Activated T-cell treated with anti-CD3 and anti-CD28 coated beads, Interleukin-2, amount 50 U/mL, for 4 hours (primary cell): ENCODE results near the gene KCNH1. TPM values are rescaled to one million over a fixed set of nuclear protein-coding genes. Genes with fewer than 3 reads are reported as not detected.

ENCODE experiments used
- ATAC-seq, 2 donors: fragments of 200-7000 bp; cut with Tn5 transposase; one replicate each; pipeline ENCODE4 v1.10.0; 2021
- DNase-seq: peaks from one replicate; pipeline ENCODE4 v3.0.0-alpha.2; 2020
- H3K27me3 Mint-ChIP-seq: one replicate; pipeline ENCODE4 v1.8.0; 2021; ENCODE audit warnings: low read depth, mixed read lengths
- H3K36me3 Mint-ChIP-seq: one replicate; pipeline ENCODE4 v1.8.0; 2022; ENCODE audit warnings: mixed read lengths; ENCODE audit not compliant: insufficient read depth
- H3K4me1 Mint-ChIP-seq: one replicate; pipeline ENCODE4 v1.8.0; 2021; ENCODE audit warnings: low read depth, mixed read lengths
- H3K4me3 Mint-ChIP-seq: one replicate; pipeline ENCODE4 v1.8.0; 2021; ENCODE audit warnings: mild to moderate bottlenecking, moderate library complexity, mixed read lengths
- H3K9me3 Mint-ChIP-seq: one replicate; pipeline ENCODE4 v1.8.0; 2021; ENCODE audit warnings: mixed read lengths
- total RNA-seq, 3 donors: library from RNA; stranded (reverse); gene quantifications; one replicate each; pipeline ENCODE4 v1.2.1, GENCODE V29; 2021

Gene KCNH1
- total RNA-seq, 3 donors from 2014 or later, result not detected

DNA sequence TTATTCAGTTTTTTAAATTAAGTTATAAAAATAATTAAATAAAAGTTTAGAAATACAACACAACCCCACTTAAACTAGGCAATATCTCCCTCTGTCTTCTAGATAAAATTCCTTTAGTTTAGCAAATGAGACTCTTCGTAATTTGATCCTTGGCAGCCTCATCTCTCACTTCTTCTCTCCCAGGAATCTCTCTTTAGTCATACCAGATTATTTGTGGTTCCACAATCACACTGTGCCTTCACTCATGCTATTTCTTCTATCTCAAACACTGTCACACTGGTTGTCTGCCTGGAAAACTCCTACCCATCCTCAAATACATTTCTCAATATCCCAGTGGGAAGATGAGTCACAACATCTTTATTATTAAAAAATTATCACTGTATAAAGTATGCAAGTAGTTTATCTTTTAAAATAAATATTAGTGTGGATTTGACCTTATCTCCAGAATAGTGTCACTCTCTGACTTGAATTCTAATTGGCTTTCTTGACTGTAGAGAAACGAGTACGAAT lies 195.5 kb downstream of the KCNH1 start:
- DNase-seq (no peak), ATAC-seq (no peak)
- no peak overlapping the region for H3K4me3 Mint-ChIP-seq
- H3K9me3 Mint-ChIP-seq, result no peaks in the 10 kb centered on the region
- peaks cover 4% of the 10 kb centered on the region for H3K4me1 Mint-ChIP-seq
- no peaks in the 10 kb centered on the region for H3K27me3 Mint-ChIP-seq
- H3K36me3 Mint-ChIP-seq, result no peaks in the 10 kb centered on the region

DNA sequence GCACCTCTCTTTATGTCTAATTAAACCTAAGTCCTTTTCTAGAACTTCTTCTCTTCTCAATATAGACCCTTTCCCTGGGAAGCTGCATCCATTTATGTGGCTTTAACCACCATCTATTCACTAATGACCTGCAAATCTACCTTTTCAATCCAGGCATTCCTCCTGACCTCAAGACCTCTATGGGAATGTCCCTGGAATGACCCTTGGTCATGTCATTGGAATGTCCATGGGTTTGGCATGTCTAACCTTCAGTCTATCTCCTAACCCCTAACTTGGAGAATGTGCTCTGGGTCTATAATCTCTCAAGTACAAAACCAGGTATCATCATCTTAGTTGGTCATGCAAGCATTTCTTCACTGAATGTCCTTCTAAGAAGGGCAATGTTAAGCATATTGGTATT lies 196.1 kb downstream of the KCNH1 start:
- DNase-seq, result no peak
- Mint-ChIP-seq H3K4me1 (peaks cover 4% of the 10 kb centered on the region), H3K4me3 (no peak overlapping the region), H3K9me3 (no peaks in the 10 kb centered on the region), H3K36me3 (no peaks in the 10 kb centered on the region), H3K27me3 (no peaks in the 10 kb centered on the region)
- ATAC-seq, result no peak

- DNase-seq (no peak), ATAC-seq (no peak)
- Mint-ChIP-seq H3K4me1 (peaks cover 4% of the 10 kb centered on the region), H3K36me3 (no peaks in the 10 kb centered on the region), H3K27me3 (no peaks in the 10 kb centered on the region), H3K4me3 (no peak overlapping the region), H3K9me3 (peaks cover 3% of the 10 kb centered on the region)
Measured at GRCh38 chr1:210935905-210936304, 198.0 kb downstream of the KCNH1 start.

- Mint-ChIP-seq H3K4me3 (no peak overlapping the region), H3K36me3 (no peaks in the 10 kb centered on the region), H3K4me1 (no peaks in the 10 kb centered on the region), H3K27me3 (no peaks in the 10 kb centered on the region), H3K9me3 (peaks cover 9% of the 10 kb centered on the region)
- no peak for ATAC-seq
- no peak for DNase-seq
Measured at GRCh38 chr1:210932104-210932503, 201.8 kb downstream of the KCNH1 start.

- ATAC-seq, result no peak
- Mint-ChIP-seq H3K27me3 (peaks cover 13% of the 10 kb centered on the region), H3K9me3 (peaks cover 16% of the 10 kb centered on the region), H3K36me3 (no peaks in the 10 kb centered on the region), H3K4me1 (no peaks in the 10 kb centered on the region), H3K4me3 (no peak overlapping the region)
- no peak for DNase-seq
Measured at GRCh38 chr1:210922666-210923065, 211.3 kb downstream of the KCNH1 start.

GRCh38 chr1:210920716-210921694 lies 212.9 kb downstream of the KCNH1 start:
- Mint-ChIP-seq H3K27me3 (peaks cover 10% of the 10 kb centered on the region), H3K9me3 (no peaks in the 10 kb centered on the region), H3K36me3 (no peaks in the 10 kb centered on the region), H3K4me1 (no peaks in the 10 kb centered on the region), H3K4me3 (no peak overlapping the region)
- no peak for DNase-seq
- no peak for ATAC-seq

DNA sequence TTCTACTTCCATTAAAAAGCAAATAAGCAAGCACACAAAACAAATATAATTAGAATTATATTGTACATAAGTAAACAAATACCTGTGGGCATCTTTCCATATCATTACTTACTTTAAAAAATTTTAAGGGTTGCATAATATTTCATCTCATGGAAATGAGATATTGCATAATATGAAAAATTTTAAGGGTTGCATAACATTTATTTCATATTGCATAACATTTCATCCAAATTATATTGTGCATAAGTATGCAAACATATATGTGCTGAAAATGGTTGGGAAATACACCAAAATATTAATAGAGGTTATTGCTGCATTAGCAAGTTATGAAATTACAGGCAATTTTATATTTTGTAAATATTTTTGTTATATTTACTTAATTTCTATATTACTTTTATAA lies 213.7 kb downstream of the KCNH1 start:
- DNase-seq, result no peak
- H3K4me3 Mint-ChIP-seq, result no peak overlapping the region
- H3K27me3 Mint-ChIP-seq, result peaks cover 11% of the 10 kb centered on the region
- no peaks in the 10 kb centered on the region for H3K36me3 Mint-ChIP-seq
- ATAC-seq, result no peak
- no peaks in the 10 kb centered on the region for H3K9me3 Mint-ChIP-seq
- H3K4me1 Mint-ChIP-seq, result no peaks in the 10 kb centered on the region

GRCh38 chr1:210918893-210919292 lies 215.1 kb downstream of the KCNH1 start:
- no peaks in the 10 kb centered on the region for H3K9me3 Mint-ChIP-seq
- no peaks in the 10 kb centered on the region for H3K36me3 Mint-ChIP-seq
- DNase-seq (no peak), ATAC-seq (no peak)
- peaks cover 11% of the 10 kb centered on the region for H3K27me3 Mint-ChIP-seq
- H3K4me3 Mint-ChIP-seq, result no peak overlapping the region
- no peaks in the 10 kb centered on the region for H3K4me1 Mint-ChIP-seq

DNA sequence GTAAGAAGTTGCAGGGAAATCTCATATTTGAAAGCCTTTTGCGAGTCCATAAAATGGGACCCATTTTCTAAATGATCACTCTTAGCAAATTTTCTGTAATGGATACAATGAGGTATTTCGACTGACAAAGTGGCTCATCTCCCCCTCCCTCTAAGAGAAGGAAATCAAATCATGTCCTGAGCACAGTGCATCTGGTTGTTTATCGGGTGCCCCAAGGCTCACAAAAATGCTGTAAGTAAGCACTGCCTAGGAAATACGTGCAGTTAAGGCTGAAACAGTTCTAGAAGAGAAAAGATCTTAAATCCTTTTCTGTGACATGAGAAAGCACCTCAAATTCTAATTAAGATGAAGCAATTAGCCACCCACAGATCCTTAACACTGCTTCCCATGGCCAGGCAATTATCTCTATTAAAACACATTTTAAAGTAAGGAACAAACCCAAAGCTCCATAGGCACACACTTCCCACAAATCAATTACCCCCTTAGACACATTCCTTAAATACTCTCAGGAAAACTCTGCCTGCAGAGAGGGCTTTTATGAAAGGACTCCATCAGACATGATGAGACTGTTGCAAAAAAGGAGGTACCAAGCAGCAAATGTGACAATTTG lies 216.3 kb downstream of the KCNH1 start:
- Mint-ChIP-seq H3K9me3 (no peaks in the 10 kb centered on the region), H3K27me3 (peaks cover 11% of the 10 kb centered on the region), H3K4me1 (no peaks in the 10 kb centered on the region), H3K4me3 (no peak overlapping the region), H3K36me3 (no peaks in the 10 kb centered on the region)
- DNase-seq, result no peak
- ATAC-seq, result no peak

GRCh38 chr1:210916548-210916947 lies 217.4 kb downstream of the KCNH1 start:
- ATAC-seq, result no peak
- Mint-ChIP-seq H3K4me1 (no peaks in the 10 kb centered on the region), H3K9me3 (no peaks in the 10 kb centered on the region), H3K36me3 (no peaks in the 10 kb centered on the region), H3K4me3 (no peak overlapping the region), H3K27me3 (peaks cover 12% of the 10 kb centered on the region)
- DNase-seq, result no peak

DNA sequence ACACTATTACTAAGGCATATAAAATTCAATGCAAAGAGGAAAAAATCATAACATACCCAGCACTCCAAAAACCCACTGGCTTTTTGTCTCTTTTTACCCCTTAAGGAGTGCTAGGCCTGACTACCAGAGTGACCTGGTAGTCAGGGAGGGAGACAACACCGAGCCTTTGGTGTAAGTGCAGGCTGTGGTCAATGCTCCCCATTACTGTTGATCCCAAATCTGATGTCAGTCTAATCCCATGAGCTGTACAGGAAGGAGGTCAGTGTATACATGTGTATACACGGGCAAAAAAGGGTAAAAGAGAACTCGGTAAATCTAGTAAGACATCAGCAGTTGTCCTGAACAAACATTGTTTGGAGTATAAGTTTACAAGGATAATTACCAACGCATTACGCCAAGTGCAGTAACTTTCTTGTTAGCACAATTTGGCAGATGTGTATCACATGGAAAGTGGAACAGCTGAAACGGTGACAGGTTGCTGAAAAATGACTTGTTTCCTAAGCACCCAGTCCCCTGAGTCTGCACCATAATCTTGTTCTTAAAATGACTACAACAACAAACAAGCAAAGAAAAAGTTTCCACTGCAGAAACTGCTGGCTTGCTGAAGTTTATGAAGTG lies 217.9 kb downstream of the KCNH1 start:
- no peaks in the 10 kb centered on the region for H3K9me3 Mint-ChIP-seq
- no peak for DNase-seq

GRCh38 chr1:210912752-210913151 lies 221.2 kb downstream of the KCNH1 start:
- Mint-ChIP-seq H3K27me3 (peaks cover 14% of the 10 kb centered on the region), H3K4me3 (no peak overlapping the region), H3K4me1 (no peaks in the 10 kb centered on the region), H3K9me3 (no peaks in the 10 kb centered on the region), H3K36me3 (no peaks in the 10 kb centered on the region)
- DNase-seq (no peak), ATAC-seq (no peak)

More for the DNA sequence above, 217.9 kb downstream of the KCNH1 start:
- no peak for ATAC-seq
- H3K27me3 Mint-ChIP-seq, result peaks cover 13% of the 10 kb centered on the region
- no peaks in the 10 kb centered on the region for H3K4me1 Mint-ChIP-seq
- no peak overlapping the region for H3K4me3 Mint-ChIP-seq
- no peaks in the 10 kb centered on the region for H3K36me3 Mint-ChIP-seq

- Mint-ChIP-seq H3K36me3 (no peaks in the 10 kb centered on the region), H3K4me1 (no peaks in the 10 kb centered on the region), H3K27me3 (peaks cover 23% of the 10 kb centered on the region), H3K4me3 (no peak overlapping the region), H3K9me3 (no peaks in the 10 kb centered on the region)
- DNase-seq (no peak), ATAC-seq (no peak)
Measured at GRCh38 chr1:210910020-210910575, 223.8 kb downstream of the KCNH1 start.

GRCh38 chr1:210908791-210909190 lies 225.2 kb downstream of the KCNH1 start:
- DNase-seq, result no peak
- no peak overlapping the region for H3K4me3 Mint-ChIP-seq

More at GRCh38 chr1:210908791-210909190, 225.2 kb downstream of the KCNH1 start:
- Mint-ChIP-seq H3K9me3 (no peaks in the 10 kb centered on the region), H3K4me1 (no peaks in the 10 kb centered on the region), H3K27me3 (peaks cover 24% of the 10 kb centered on the region), H3K36me3 (no peaks in the 10 kb centered on the region)
- no peak for ATAC-seq
